GM23338 (cell line): ENCODE data around the gene FAM111A. TPM values are rescaled to one million over a fixed set of nuclear protein-coding genes. Genes with fewer than 3 reads are reported as not detected.

Experiments
- ATAC-seq: fragments of 200-7000 bp; cut with Tn5 transposase; 3 replicates; pipeline ENCODE4 v1.9.1; 2020
- DNase-seq: peaks from one replicate; pipeline ENCODE4 v3.0.0-alpha.2; 2015; ENCODE audit warnings: low spot score
- H2AFZ ChIP-seq: fragments of 200-600 bp; sonication (generic); 2 replicates; pipeline ENCODE4 v1.8.0; 2016; ENCODE audit warnings: antibody characterized with exemption, mild to moderate bottlenecking, moderate library complexity
- H3F3A ChIP-seq: fragments of 200-600 bp; sonication (generic); replicated peaks from 2 replicates; pipeline ENCODE4 v1.8.0; 2017; ENCODE audit warnings: antibody characterized with exemption, mixed run types, low read depth
- H3K27ac ChIP-seq: fragments of 200-600 bp; sonication (generic); 2 replicates; pipeline ENCODE4 v1.6.1; 2016; ENCODE audit warnings: low read depth
- H3K27me3 ChIP-seq: fragments of 200-600 bp; sonication (generic); 2 replicates; pipeline ENCODE4 v1.8.0; 2016; ENCODE audit warnings: mild to moderate bottlenecking, mixed run types, moderate library complexity; ENCODE audit not compliant: insufficient read depth
- H3K36me3 ChIP-seq: fragments of 200-600 bp; sonication (generic); 2 replicates; pipeline ENCODE4 v1.8.0; 2016; ENCODE audit warnings: mild to moderate bottlenecking; ENCODE audit not compliant: insufficient read depth
- H3K4me1 ChIP-seq: fragments of 200-600 bp; sonication (generic); 2 replicates; pipeline ENCODE4 v1.8.0; 2016; ENCODE audit warnings: mild to moderate bottlenecking, moderate library complexity; ENCODE audit not compliant: insufficient read depth
- H3K4me2 ChIP-seq: fragments of 200-600 bp; sonication (generic); 2 replicates; pipeline ENCODE4 v1.7.1; 2017; ENCODE audit warnings: mixed run types
- H3K4me3 ChIP-seq: fragments of 200-600 bp; sonication (generic); 2 replicates; pipeline ENCODE4 v1.6.1; 2016; ENCODE audit warnings: mixed run types
- H3K79me2 ChIP-seq: fragments of 200-600 bp; sonication (generic); replicated peaks from 2 replicates; pipeline ENCODE4 v1.8.0; 2017; ENCODE audit warnings: mild to moderate bottlenecking; ENCODE audit not compliant: insufficient read depth
- H3K9me2 ChIP-seq: fragments of 200-600 bp; sonication (generic); 2 replicates; pipeline ENCODE4 v1.8.0; 2017; ENCODE audit not compliant: insufficient read depth
- H4K20me1 ChIP-seq: fragments of 200-600 bp; sonication (generic); replicated peaks from 2 replicates; pipeline ENCODE4 v1.8.0; 2017; ENCODE audit warnings: mild to moderate bottlenecking; ENCODE audit not compliant: insufficient read depth
- H3K27ac Mint-ChIP-seq: 2 replicates; pipeline ENCODE4 v1.8.0; 2020; ENCODE audit warnings: inconsistent platforms, mild to moderate bottlenecking, moderate library complexity, mixed read lengths
- H3K27me3 Mint-ChIP-seq: 3 replicates; pipeline ENCODE4 v1.8.0; 2022; ENCODE audit warnings: low read depth, mild to moderate bottlenecking, moderate library complexity, mixed read lengths, inconsistent platforms; ENCODE audit not compliant: insufficient read depth, poor library complexity
- H3K36me3 Mint-ChIP-seq: 3 replicates; pipeline ENCODE4 v1.8.0; 2021; ENCODE audit warnings: low read depth, mild to moderate bottlenecking, inconsistent platforms, moderate library complexity, mixed read lengths
- H3K4me1 Mint-ChIP-seq: 3 replicates; pipeline ENCODE4 v1.8.0; 2020; ENCODE audit warnings: mild to moderate bottlenecking, inconsistent platforms, mixed read lengths
- H3K4me3 Mint-ChIP-seq: 3 replicates; pipeline ENCODE4 v1.8.0; 2021; ENCODE audit warnings: moderate library complexity, mild to moderate bottlenecking, inconsistent platforms, mixed read lengths
- H3K9me3 Mint-ChIP-seq: 3 replicates; pipeline ENCODE4 v1.8.0; 2020; ENCODE audit warnings: moderate library complexity, mild to moderate bottlenecking, inconsistent platforms, mixed read lengths
- ETS1 ChIP-seq: IDR thresholded peaks from 2 replicates; pipeline ENCODE4 v1.6.1; 2016; ENCODE audit warnings: antibody characterized with exemption
- REST ChIP-seq: IDR thresholded peaks from one replicate; pipeline ENCODE4 v1.6.1; 2018; ENCODE audit warnings: antibody characterized with exemption; ENCODE audit not compliant: unreplicated experiment
- ZNF331 ChIP-seq: fragments of 250-450 bp; sonication (Bioruptor Pico); IDR thresholded peaks from 2 replicates; pipeline ENCODE4 v1.5.0; 2020; ENCODE audit warnings: low read depth, mild to moderate bottlenecking, moderate library complexity
- ZNF462 ChIP-seq: fragments of 250-450 bp; sonication (Bioruptor Pico); IDR thresholded peaks from 2 replicates; pipeline ENCODE4 v1.5.0; 2020; ENCODE audit warnings: mild to moderate bottlenecking, moderate library complexity
- polyA plus RNA-seq: library from polyadenylated mRNA; unstranded; fragments of >200 nt; fragmentation: Nextera tagmentation; extraction: Ambion mirVana; gene quantifications from 2 replicates; pipeline ENCODE4 v1.2.1, GENCODE V29; 2016
- total RNA-seq: library from RNA; depleted of rRNA; stranded (reverse); fragments of >200 nt; shearing (Covaris generic); gene quantifications from 2 replicates; pipeline ENCODE4 v1.2.3, GENCODE V29; 2014

FAM111A gene
- total and polyA plus RNA-seq, 2 experiments from 2014 or later, result 23.0 to 38.1 TPM

GRCh38 chr11:59176330-59176729, 33.7 kb downstream of the FAM111A start (continued):
- no peak for TF ChIP-seq ZNF462 (CRISPR knock-in tag)

- H3K36me3 Mint-ChIP-seq, result peaks cover 66% of the 10 kb centered on the region
- peaks cover 26% of the 10 kb centered on the region for H3K79me2 ChIP-seq
- H3K4me2 ChIP-seq, result no peak overlapping the region
- no peak for DNase-seq
- H3K9me2 ChIP-seq, result no peaks in the 10 kb centered on the region; the same call in 1 of the 2 replicates
- H2AFZ ChIP-seq, result no peak overlapping the region
- H3K36me3 ChIP-seq, result no peaks in the 10 kb centered on the region; the same call in 1 of the 2 replicates
- no peak for ATAC-seq
- no peak overlapping the region for H3K27ac ChIP-seq
- H3K4me3 ChIP-seq, result no peak overlapping the region
- H3K4me1 ChIP-seq, result peaks cover 8% of the 10 kb centered on the region
- no peak overlapping the region for H3K4me3 Mint-ChIP-seq
- H3K27me3 Mint-ChIP-seq, result peaks cover 10% of the 10 kb centered on the region
- no peaks in the 10 kb centered on the region for H3K27me3 ChIP-seq
- H3K9me3 Mint-ChIP-seq, result peaks cover 30% of the 10 kb centered on the region
- peaks cover 35% of the 10 kb centered on the region for H3K4me1 Mint-ChIP-seq
- H3K27ac Mint-ChIP-seq, result no peak overlapping the region
- H3F3A ChIP-seq, result peaks cover 5% of the 10 kb centered on the region; the same call in 1 of the 2 replicates
- 0 out of 2 replicates have a peak, but pooled peaks cover 7% of the 10 kb centered on the region for H4K20me1 ChIP-seq
- TF ChIP-seq REST (no peak), ZNF331 (no peak), ETS1 (no peak), ZNF462 (CRISPR knock-in tag) (no peak)
Observed at GRCh38 chr11:59178402-59178801, 35.7 kb downstream of the FAM111A start.
